GM12878 (cell line): ENCODE data around the gene PRAC2. TPM values are rescaled to one million over a fixed set of nuclear protein-coding genes. Genes with fewer than 3 reads are reported as not detected.

ENCODE experiments used
- CEBPZ ChIP-seq: fragments of 150-350 bp; IDR thresholded peaks from 2 replicates; pipeline ENCODE4 v1.6.1; 2016; ENCODE audit warnings: low read depth, low read length
- CHD4 ChIP-seq: fragments of 200-600 bp; sonication (generic); IDR thresholded peaks from 2 replicates; pipeline ENCODE4 v1.6.1; 2016; ENCODE audit warnings: mild to moderate bottlenecking
- CREB1 ChIP-seq: IDR thresholded peaks from 2 replicates; pipeline ENCODE4 v1.6.1; 2012; ENCODE audit warnings: low read depth, mild to moderate bottlenecking, inconsistent platforms
- GATAD2B ChIP-seq: fragments of 450-650 bp; conservative IDR thresholded peaks from 2 replicates; pipeline ENCODE4 v1.6.1; 2017; ENCODE audit warnings: low read depth, mild to moderate bottlenecking, moderate library complexity
- LARP7 ChIP-seq: fragments of 450-650 bp; IDR thresholded peaks from 2 replicates; pipeline ENCODE4 v1.6.1; 2017; ENCODE audit warnings: mild to moderate bottlenecking
- RUNX3 ChIP-seq: IDR thresholded peaks from 2 replicates; pipeline ENCODE4 v1.6.1; 2012; ENCODE audit warnings: low read length, inconsistent platforms
- SMAD5 ChIP-seq: IDR thresholded peaks from 2 replicates; pipeline ENCODE4 v1.6.1; 2016; ENCODE audit warnings: antibody characterized with exemption, low read depth
- SREBF2 ChIP-seq: IDR thresholded peaks from 2 replicates; pipeline ENCODE4 v1.6.1; 2012; ENCODE audit warnings: mild to moderate bottlenecking, low read length
- SRF ChIP-seq, 2 experiments: IDR thresholded peaks; 2 replicates each; pipeline ENCODE4 v1.6.1; 2011; ENCODE audit warnings: low read depth in 2 of 2, low read length in 2 of 2, mild to moderate bottlenecking in 1 of 2, moderate library complexity in 1 of 2
- TCF12 ChIP-seq: IDR thresholded peaks from 2 replicates; pipeline ENCODE4 v1.6.1; 2011; ENCODE audit warnings: low read depth, mild to moderate bottlenecking, low read length
- ZBTB4 ChIP-seq: fragments of 450-650 bp; formaldehyde crosslinking; IDR thresholded peaks from 2 replicates; pipeline ENCODE4 v1.4.0; 2022; ENCODE audit warnings: mild to moderate bottlenecking, moderate library complexity
- ZNF217 ChIP-seq: fragments of 450-650 bp; IDR thresholded peaks from 2 replicates; pipeline ENCODE4 v1.6.1; 2017; ENCODE audit warnings: antibody characterized with exemption, mild to moderate bottlenecking
- ZNF274 ChIP-seq: IDR thresholded peaks from one replicate; pipeline ENCODE4 v1.8.0; 2011; ENCODE audit not compliant: insufficient read length, insufficient read depth
- polyA plus RNA-seq, 11 experiments: library from polyadenylated mRNA; depleted of rRNA in 4 of 11; unstranded in 6 of 11; stranded (reverse) in 5 of 11; fragments of >200 nt; fragmentation: Nextera tagmentation in 4 of 11; fragmentation: Illumina TruSeq in 1 of 11; extraction: Ambion mirVana in 4 of 11; extraction: Trizol in 1 of 11; gene quantifications; 1 replicate in 1 of 11; 2 replicates in 10 of 11; pipeline versions ENCODE4 v1.2.1 to v1.2.3, GENCODE V29; 2011 to 2016; ENCODE audit warnings: inconsistent platforms in 2 of 11, missing spikeins in 2 of 11, low read depth in 1 of 11
- total RNA-seq, 4 experiments: library from RNA; depleted of rRNA in 3 of 4; stranded (reverse); fragments of >200 nt in 3 of 4; fragmentation: Illumina TruSeq in 1 of 4; extraction: Trizol in 1 of 4; gene quantifications; 2 replicates each; pipeline versions ENCODE4 v1.2.1 to v1.2.3, GENCODE V29; 2013 to 2021
- TF ChIP-seq, protein P1 (sequence below): fragments of 450-650 bp; IDR thresholded peaks from 2 replicates; pipeline ENCODE4 v1.6.1; 2017; ENCODE audit warnings: low read depth, mild to moderate bottlenecking, moderate library complexity
- TF ChIP-seq, protein P2 (sequence below): fragments of 450-650 bp; IDR thresholded peaks from 2 replicates; pipeline ENCODE4 v1.6.1; 2016; ENCODE audit warnings: mild to moderate bottlenecking
- TF ChIP-seq, protein P3 (sequence below): IDR thresholded peaks from 2 replicates; pipeline ENCODE4 v1.6.1; 2011; ENCODE audit warnings: low read depth, mild to moderate bottlenecking, low read length, moderate library complexity, borderline replicate concordance; ENCODE audit errors: extremely low read depth
- TF ChIP-seq, protein P4 (sequence below), 3 experiments: IDR thresholded peaks in 2 of 3; conservative IDR thresholded peaks in 1 of 3; 2 replicates each; pipeline ENCODE4 v1.5.1; 2011; ENCODE audit warnings: low read depth in 3 of 3, low read length in 3 of 3, mild to moderate bottlenecking in 3 of 3, control low read depth in 2 of 3, moderate library complexity in 2 of 3, inconsistent platforms in 1 of 3, mixed read lengths in 1 of 3; ENCODE audit not compliant: control insufficient read depth in 2 of 3, insufficient read depth in 1 of 3; ENCODE audit errors: extremely low read depth in 1 of 3

Gene PRAC2
- total and polyA plus RNA-seq, 10 of the 15 experiments (the other 5 are each of a cell fraction or from before 2014, with no cell fraction given), result 0.31 TPM; not detected in 9

DNA sequence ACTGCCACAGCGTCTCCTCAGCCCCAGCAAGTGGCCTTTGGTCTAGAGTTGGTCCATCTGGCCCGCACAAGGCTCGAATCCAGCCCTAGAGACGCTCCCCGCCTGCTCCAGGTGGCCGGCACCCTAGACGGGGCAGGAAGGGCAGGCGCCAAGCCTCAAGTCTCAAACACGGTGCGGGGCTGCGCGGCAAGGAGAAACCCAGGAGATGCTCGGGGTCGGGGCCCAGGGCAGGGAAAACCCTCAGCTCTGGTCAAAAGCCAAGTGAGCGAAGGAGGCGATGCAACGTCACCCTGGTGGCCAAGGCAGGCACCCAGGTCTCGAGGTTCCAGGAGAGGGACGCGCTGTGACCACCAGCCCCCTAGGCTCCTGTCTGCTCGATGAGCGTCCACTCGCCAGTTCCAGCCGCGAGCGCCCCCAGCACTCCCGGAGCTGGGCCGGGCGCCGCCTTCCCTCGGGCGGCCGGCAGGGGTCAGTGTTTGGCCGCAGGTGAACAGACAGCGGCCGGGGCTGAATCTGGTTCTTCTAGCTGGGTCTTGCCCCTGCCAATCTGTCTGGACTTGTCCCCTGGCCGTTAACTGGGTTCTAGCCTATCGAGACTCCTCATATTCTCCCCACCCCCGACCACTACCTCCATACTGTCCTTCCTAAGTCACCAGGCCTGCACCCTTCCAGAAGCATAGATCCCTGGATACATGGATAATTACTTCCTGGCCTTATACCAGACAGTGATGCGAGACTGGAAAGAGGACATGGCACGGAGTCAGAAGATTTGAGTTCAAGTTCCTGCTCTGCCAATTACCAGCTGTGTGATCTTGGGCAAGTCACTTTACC, 44.6 kb upstream of the PRAC2 start (continued):
- TF ChIP-seq ZNF274 (no peak), GATAD2B (0 out of 2 replicates have a peak, but pooled peaks have one; percentile 34), ZBTB4 (no peak), ZNF217 (no peak), SREBF2 (no peak), SRF (IDR thresholded peaks at IDR 0.05; ENCODE audit: low read depth in 2 of 2, low read length in 2 of 2) (peak in 1 of 2 experiments; percentile 72; a peak in 2 of 4 replicates), RUNX3 (peak; percentile 25; the same call in 1 of the 2 replicates), CEBPZ (no peak), CHD4 (no peak), LARP7 (peak; percentile 54; the same call in 1 of the 2 replicates), CREB1 (no peak), SMAD5 (no peak), TCF12 (0 out of 2 replicates have a peak, but pooled peaks have one; percentile 21)
- TF ChIP-seq, protein P1, sequence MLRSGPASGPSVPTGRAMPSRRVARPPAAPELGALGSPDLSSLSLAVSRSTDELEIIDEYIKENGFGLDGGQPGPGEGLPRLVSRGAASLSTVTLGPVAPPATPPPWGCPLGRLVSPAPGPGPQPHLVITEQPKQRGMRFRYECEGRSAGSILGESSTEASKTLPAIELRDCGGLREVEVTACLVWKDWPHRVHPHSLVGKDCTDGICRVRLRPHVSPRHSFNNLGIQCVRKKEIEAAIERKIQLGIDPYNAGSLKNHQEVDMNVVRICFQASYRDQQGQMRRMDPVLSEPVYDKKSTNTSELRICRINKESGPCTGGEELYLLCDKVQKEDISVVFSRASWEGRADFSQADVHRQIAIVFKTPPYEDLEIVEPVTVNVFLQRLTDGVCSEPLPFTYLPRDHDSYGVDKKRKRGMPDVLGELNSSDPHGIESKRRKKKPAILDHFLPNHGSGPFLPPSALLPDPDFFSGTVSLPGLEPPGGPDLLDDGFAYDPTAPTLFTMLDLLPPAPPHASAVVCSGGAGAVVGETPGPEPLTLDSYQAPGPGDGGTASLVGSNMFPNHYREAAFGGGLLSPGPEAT, result no peak
- TF ChIP-seq, protein P2, sequence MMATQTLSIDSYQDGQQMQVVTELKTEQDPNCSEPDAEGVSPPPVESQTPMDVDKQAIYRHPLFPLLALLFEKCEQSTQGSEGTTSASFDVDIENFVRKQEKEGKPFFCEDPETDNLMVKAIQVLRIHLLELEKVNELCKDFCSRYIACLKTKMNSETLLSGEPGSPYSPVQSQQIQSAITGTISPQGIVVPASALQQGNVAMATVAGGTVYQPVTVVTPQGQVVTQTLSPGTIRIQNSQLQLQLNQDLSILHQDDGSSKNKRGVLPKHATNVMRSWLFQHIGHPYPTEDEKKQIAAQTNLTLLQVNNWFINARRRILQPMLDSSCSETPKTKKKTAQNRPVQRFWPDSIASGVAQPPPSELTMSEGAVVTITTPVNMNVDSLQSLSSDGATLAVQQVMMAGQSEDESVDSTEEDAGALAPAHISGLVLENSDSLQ, result peak; percentile 73
- TF ChIP-seq, protein P3, sequence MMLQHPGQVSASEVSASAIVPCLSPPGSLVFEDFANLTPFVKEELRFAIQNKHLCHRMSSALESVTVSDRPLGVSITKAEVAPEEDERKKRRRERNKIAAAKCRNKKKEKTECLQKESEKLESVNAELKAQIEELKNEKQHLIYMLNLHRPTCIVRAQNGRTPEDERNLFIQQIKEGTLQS, result no peak
- TF ChIP-seq, protein P4, sequence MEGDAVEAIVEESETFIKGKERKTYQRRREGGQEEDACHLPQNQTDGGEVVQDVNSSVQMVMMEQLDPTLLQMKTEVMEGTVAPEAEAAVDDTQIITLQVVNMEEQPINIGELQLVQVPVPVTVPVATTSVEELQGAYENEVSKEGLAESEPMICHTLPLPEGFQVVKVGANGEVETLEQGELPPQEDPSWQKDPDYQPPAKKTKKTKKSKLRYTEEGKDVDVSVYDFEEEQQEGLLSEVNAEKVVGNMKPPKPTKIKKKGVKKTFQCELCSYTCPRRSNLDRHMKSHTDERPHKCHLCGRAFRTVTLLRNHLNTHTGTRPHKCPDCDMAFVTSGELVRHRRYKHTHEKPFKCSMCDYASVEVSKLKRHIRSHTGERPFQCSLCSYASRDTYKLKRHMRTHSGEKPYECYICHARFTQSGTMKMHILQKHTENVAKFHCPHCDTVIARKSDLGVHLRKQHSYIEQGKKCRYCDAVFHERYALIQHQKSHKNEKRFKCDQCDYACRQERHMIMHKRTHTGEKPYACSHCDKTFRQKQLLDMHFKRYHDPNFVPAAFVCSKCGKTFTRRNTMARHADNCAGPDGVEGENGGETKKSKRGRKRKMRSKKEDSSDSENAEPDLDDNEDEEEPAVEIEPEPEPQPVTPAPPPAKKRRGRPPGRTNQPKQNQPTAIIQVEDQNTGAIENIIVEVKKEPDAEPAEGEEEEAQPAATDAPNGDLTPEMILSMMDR (IDR thresholded peaks at IDR 0.05 in 2 of 3, conservative IDR thresholded peaks at IDR 0.05 in 1 of 3; ENCODE audit: control insufficient read depth in 2 of 3, extremely low read depth in 1 of 3, insufficient read depth in 1 of 3, low read depth in 3 of 3, low read length in 3 of 3), result peak; percentile 95 to 96 (median 96)
